Suppressor macrophage treated with lipopolysaccharide for 4 hours (primary cell): ENCODE results near the gene NPAS2.

Experiments
- DNase-seq: peaks from one replicate; pipeline ENCODE4 v3.0.0-alpha.2; 2020

The NPAS2 gene

GRCh38 chr2:100995309-100996075 is 175.6 kb downstream of the NPAS2 start:
- DNase-seq, result no peak

GRCh38 chr2:100997509-100998234 is 177.7 kb downstream of the NPAS2 start:
- no peak for DNase-seq

- no peak for DNase-seq
These were observed 178.3 kb downstream of the NPAS2 start for GRCh38 chr2:100998235-100998573.

GRCh38 chr2:100999995-101000394 is 180.1 kb downstream of the NPAS2 start:
- DNase-seq, result no peak

GRCh38 chr2:101001691-101002561 is 182.0 kb downstream of the NPAS2 start, which contains the start of gene RPL31:
TSS of gene RPL31 (plus strand) at chr2:101002289. CDS start at chr2:101002702, 413 bp downstream.
- DNase-seq, result peak; percentile 98

- DNase-seq, result peak; percentile 16
These were observed 182.8 kb downstream of the NPAS2 start for GRCh38 chr2:101002562-101003277.

- DNase-seq, result no peak
These were observed 183.4 kb downstream of the NPAS2 start for GRCh38 chr2:101003278-101003775.

GRCh38 chr2:101004620-101005325 is 184.8 kb downstream of the NPAS2 start:
- no peak for DNase-seq

GRCh38 chr2:101006065-101006715 is 186.3 kb downstream of the NPAS2 start:
- DNase-seq, result no peak

GRCh38 chr2:101007415-101008345 is 187.7 kb downstream of the NPAS2 start:
- DNase-seq, result no peak

GRCh38 chr2:101011152-101011551 is 191.2 kb downstream of the NPAS2 start:
- no peak for DNase-seq

GRCh38 chr2:101012054-101012705 is 192.2 kb downstream of the NPAS2 start:
- DNase-seq, result no peak

GRCh38 chr2:101012706-101013181 is 192.8 kb downstream of the NPAS2 start:
- peak; percentile 68 for DNase-seq

- no peak for DNase-seq
These were observed 194.4 kb downstream of the NPAS2 start for GRCh38 chr2:101014264-101014857.

- DNase-seq, result no peak
These were observed 197.4 kb downstream of the NPAS2 start for GRCh38 chr2:101017371-101017770.

GRCh38 chr2:101018934-101019333 is 199.0 kb downstream of the NPAS2 start:
- no peak for DNase-seq

GRCh38 chr2:101022221-101022620 is 202.3 kb downstream of the NPAS2 start:
- DNase-seq, result no peak

GRCh38 chr2:101023327-101024107 is 203.6 kb downstream of the NPAS2 start:
- no peak for DNase-seq
